ENCODE data around the gene ZFYVE28.

- TF ChIP-seq EZH2 (IDR thresholded peaks at IDR 0.05; ENCODE audit: insufficient read depth, poor library complexity, severe bottlenecking) (no peak), EZH2phosphoT487 (IDR thresholded peaks at IDR 0.05; ENCODE audit: insufficient read depth, low read depth) (no peak)
These were observed 11.5 kb downstream of the ZFYVE28 start for GRCh38 chr4:2406920-2407319.
